KMS-11 (cell line): ENCODE results near the gene ACTR6.
A peak's percentile ranks its signal among the peaks of the same experiment; 100 is the strongest.

Experiments used
- H2AFZ ChIP-seq: fragments of 200-600 bp; sonication (generic); 2 replicates; pipeline ENCODE4 v1.6.1; 2016; ENCODE audit warnings: antibody characterized with exemption, mixed run types, low read depth
- H3K27ac ChIP-seq: fragments of 200-600 bp; sonication (generic); 2 replicates; pipeline ENCODE4 v1.6.1; 2016; ENCODE audit warnings: mild to moderate bottlenecking, mixed run types
- H3K27me3 ChIP-seq: fragments of 200-600 bp; sonication (generic); 2 replicates; pipeline ENCODE4 v1.6.1; 2017; ENCODE audit warnings: mild to moderate bottlenecking, low read depth, mixed run types, moderate library complexity; ENCODE audit not compliant: insufficient read depth
- H3K36me3 ChIP-seq: fragments of 200-600 bp; sonication (generic); 2 replicates; pipeline ENCODE4 v1.6.1; 2017; ENCODE audit warnings: mild to moderate bottlenecking, mixed run types; ENCODE audit not compliant: insufficient read depth
- H3K4me1 ChIP-seq: fragments of 200-600 bp; sonication (generic); 2 replicates; pipeline ENCODE4 v1.6.1; 2016; ENCODE audit warnings: mild to moderate bottlenecking, low read depth, mixed run types; ENCODE audit not compliant: poor library complexity, severe bottlenecking
- H3K4me2 ChIP-seq: fragments of 200-600 bp; sonication (generic); 2 replicates; pipeline ENCODE4 v1.7.0; 2016; ENCODE audit warnings: mild to moderate bottlenecking, mixed run types
- H3K4me3 ChIP-seq: fragments of 200-600 bp; sonication (generic); IDR thresholded peaks from 2 replicates; pipeline ENCODE4 v1.6.1; 2017; ENCODE audit warnings: low read depth, low read length, mixed read lengths; ENCODE audit not compliant: insufficient read depth
- H3K79me2 ChIP-seq: fragments of 200-600 bp; sonication (generic); 2 replicates; pipeline ENCODE4 v1.6.1; 2016; ENCODE audit warnings: low read depth, mixed run types; ENCODE audit not compliant: insufficient read depth
- H3K9ac ChIP-seq: fragments of 200-600 bp; sonication (generic); 2 replicates; pipeline ENCODE4 v1.6.1; 2016; ENCODE audit warnings: mild to moderate bottlenecking, mixed run types
- H4K20me1 ChIP-seq: fragments of 200-600 bp; sonication (generic); 2 replicates; pipeline ENCODE4 v1.6.1; 2016; ENCODE audit warnings: mild to moderate bottlenecking, mixed run types; ENCODE audit not compliant: insufficient read depth
- CTCF ChIP-seq: fragments of 200-600 bp; sonication (generic); conservative IDR thresholded peaks from 2 replicates; pipeline ENCODE4 v1.6.1; 2017; ENCODE audit warnings: low read depth, mild to moderate bottlenecking, antibody characterized with exemption, low read length, moderate library complexity, mixed read lengths

Gene ACTR6

GRCh38 chr12:100266835-100267602 is 66.4 kb downstream of the ACTR6 start, which contains the start of the genes DEPDC4 and SCYL2:
DEPDC4 (minus strand) TSS chr12:100267079; CDS start chr12:100267076, 3 bp downstream.
SCYL2 (plus strand) TSS chr12:100267177; CDS start chr12:100282971, 15,794 bp downstream.
- peaks cover 46% of the 10 kb centered on the region; the same call in 1 of the 2 replicates for H3K79me2 ChIP-seq
- H3K36me3 ChIP-seq = no peaks in the 10 kb centered on the region
- H3K27me3 ChIP-seq = no peaks in the 10 kb centered on the region
- H3K4me2 ChIP-seq = peak within 1 kb of the TSS; percentile 98
- H3K4me3 ChIP-seq = peak within 1 kb of the TSS; percentile 50
- peak within 1 kb of the TSS; percentile 85 for H3K9ac ChIP-seq
- H4K20me1 ChIP-seq = no peaks in the 10 kb centered on the region
- peaks cover 22% of the 10 kb centered on the region for H3K4me1 ChIP-seq
- no peak for TF ChIP-seq CTCF
- H2AFZ ChIP-seq = peak within 1 kb of the TSS; percentile 89
- peak within 1 kb of the TSS; percentile 78 for H3K27ac ChIP-seq

GRCh38 chr12:100267603-100268281 is 67.1 kb downstream of the ACTR6 start:
- Histone ChIP-seq H3K79me2 (peaks cover 52% of the 10 kb centered on the region; the same call in 1 of the 2 replicates), H3K36me3 (no peaks in the 10 kb centered on the region), H3K4me1 (peaks cover 22% of the 10 kb centered on the region), H3K4me2 (peak overlapping the region; percentile 98), H2AFZ (peak overlapping the region; percentile 89), H3K27ac (peak overlapping the region; percentile 78), H4K20me1 (no peaks in the 10 kb centered on the region), H3K9ac (peak overlapping the region; percentile 85), H3K27me3 (no peaks in the 10 kb centered on the region), H3K4me3 (peak overlapping the region; percentile 50)
- TF ChIP-seq CTCF = no peak

- peak overlapping the region; percentile 98 for H3K4me2 ChIP-seq
- no peak overlapping the region for H3K27ac ChIP-seq
- H3K4me3 ChIP-seq = no peak overlapping the region
- H3K9ac ChIP-seq = no peak overlapping the region
- H4K20me1 ChIP-seq = no peaks in the 10 kb centered on the region
- H2AFZ ChIP-seq = no peak overlapping the region
- H3K27me3 ChIP-seq = no peaks in the 10 kb centered on the region
- peaks cover 52% of the 10 kb centered on the region; the same call in 1 of the 2 replicates for H3K79me2 ChIP-seq
- H3K4me1 ChIP-seq = peaks cover 22% of the 10 kb centered on the region
- no peak for TF ChIP-seq CTCF
- H3K36me3 ChIP-seq = no peaks in the 10 kb centered on the region
Measured at GRCh38 chr12:100268835-100269564, 68.4 kb downstream of the ACTR6 start.

- no peak overlapping the region for H3K9ac ChIP-seq
- peaks cover 46% of the 10 kb centered on the region; the same call in 1 of the 2 replicates for H3K79me2 ChIP-seq
- H3K27me3 ChIP-seq = no peaks in the 10 kb centered on the region
- H3K27ac ChIP-seq = no peak overlapping the region
- no peak overlapping the region for H2AFZ ChIP-seq
- no peaks in the 10 kb centered on the region for H3K36me3 ChIP-seq
- no peak for TF ChIP-seq CTCF
- H4K20me1 ChIP-seq = no peaks in the 10 kb centered on the region
- H3K4me2 ChIP-seq = no peak overlapping the region
- H3K4me1 ChIP-seq = peaks cover 19% of the 10 kb centered on the region
- no peak overlapping the region for H3K4me3 ChIP-seq
Measured at GRCh38 chr12:100273782-100274181, 73.2 kb downstream of the ACTR6 start.
